ENCODE results near the gene POLR3A. TPM values are rescaled to one million over a fixed set of nuclear protein-coding genes. Genes with fewer than 3 reads are reported as not detected.
"Not testable (repeated sequence)": the region's sequence is repeated elsewhere in the genome, so short reads cannot be mapped to it uniquely, and the experiment has no call there.

POLR3A gene
- total and polyA plus RNA-seq, 10 donors: 2.7 to 18.9 (median 15.0) TPM

DNA sequence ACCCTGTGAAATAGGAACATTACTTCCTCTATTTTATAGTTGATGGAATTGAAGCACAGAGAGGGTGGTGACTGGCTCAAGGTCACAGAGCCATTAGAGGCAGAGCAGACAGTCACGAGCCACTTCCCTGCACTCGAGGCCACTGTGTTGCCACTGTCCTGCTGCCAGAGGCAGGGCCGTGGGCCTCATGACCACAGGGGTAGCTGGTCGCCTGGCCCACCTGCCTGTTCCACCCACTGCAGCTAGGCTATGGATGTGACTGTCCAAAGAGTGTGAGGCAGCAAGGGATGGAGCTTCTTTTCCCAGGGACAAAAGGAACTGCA, 42.5 kb upstream of the POLR3A start:
- Histone ChIP-seq H3K27ac (peak overlapping the region in 1 of 8 donors; percentile 17), H3K27me3 (replicated peaks in 1 of 7) (no peaks in the 10 kb centered on the region), H3K4me1 (peaks cover 0 to 6% (median 0%) of the 10 kb centered on the region in 6 donors), H3K9me3 (peaks cover 0 to 13% (median 0%) of the 10 kb centered on the region in 8 donors), H3K4me3 (no peak overlapping the region), H3K36me3 (no peaks in the 10 kb centered on the region)
- 72 to 81% (median 76%) methylated on average over 3 to 4 of the region's 4 CpGs for WGBS, 5 donors
- DNase-seq: no peak
- TF ChIP-seq POLR2A (IDR thresholded peaks at IDR 0.05): no peak
- no peak for TF ChIP-seq CTCF (IDR thresholded peaks at IDR 0.05 in 8 of 11, conservative IDR thresholded peaks at IDR 0.05 in 3 of 11)
- no peak for TF ChIP-seq POLR2AphosphoS5 (IDR thresholded peaks at IDR 0.05)
- intact Hi-C loops (cut with DNase I; ENCODE audit: low total_unique reads): no loop called here

DNA sequence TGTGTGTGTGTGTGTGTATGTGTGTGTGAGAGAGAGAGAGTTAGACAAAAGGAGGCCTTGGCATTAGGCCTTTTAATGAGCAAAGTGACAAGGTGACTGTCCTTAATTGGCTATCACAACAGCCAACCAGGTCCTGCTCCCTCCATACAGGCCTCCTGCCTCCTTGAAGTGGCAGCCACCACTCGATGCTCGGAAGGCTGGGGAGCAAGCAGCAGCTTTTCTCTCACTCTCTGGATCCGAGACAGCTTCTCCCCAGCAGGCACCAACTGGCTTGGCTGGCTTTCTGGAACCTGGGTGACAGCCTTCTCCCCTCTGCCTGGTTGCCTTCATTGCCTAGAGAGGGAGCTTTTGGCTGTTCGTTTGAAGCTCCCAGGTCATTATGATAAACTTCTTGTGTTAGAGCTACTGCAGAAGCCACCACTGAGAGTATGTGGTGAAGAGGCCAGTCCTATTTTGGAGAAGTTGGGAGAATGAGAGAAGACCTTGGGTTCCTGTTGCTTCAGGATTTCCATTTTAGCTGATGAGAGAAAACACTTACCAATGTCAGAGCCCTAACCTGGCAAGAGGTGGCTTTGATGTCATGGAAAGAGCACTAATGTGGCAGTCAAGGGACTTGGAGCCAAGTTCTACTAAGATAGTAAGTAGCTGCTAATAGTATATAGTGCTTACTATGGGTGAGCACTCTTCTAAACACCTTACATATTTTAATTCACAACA, 42.0 kb upstream of the POLR3A start:
- Histone ChIP-seq H3K9me3 (peaks cover 0 to 12% (median 0%) of the 10 kb centered on the region in 8 donors), H3K27ac (peak overlapping the region in 1 of 8 donors; percentile 17), H3K4me3 (no peak overlapping the region), H3K36me3 (no peaks in the 10 kb centered on the region), H3K4me1 (peaks cover 0 to 6% (median 0%) of the 10 kb centered on the region in 6 donors), H3K27me3 (replicated peaks in 1 of 7) (no peaks in the 10 kb centered on the region)
- TF ChIP-seq POLR2AphosphoS5 (IDR thresholded peaks at IDR 0.05) (no peak), CTCF (IDR thresholded peaks at IDR 0.05 in 8 of 11, conservative IDR thresholded peaks at IDR 0.05 in 3 of 11) (no peak), POLR2A (IDR thresholded peaks at IDR 0.05) (no peak)
- intact Hi-C loops (cut with DNase I; ENCODE audit: low total_unique reads): no loop called here
- no peak for DNase-seq
- 75 to 95% (median 80%) methylated on average over 4 of the region's 4 CpGs for WGBS, 5 donors

- Histone ChIP-seq H3K36me3 (no peaks in the 10 kb centered on the region), H3K27me3 (replicated peaks in 1 of 7) (no peaks in the 10 kb centered on the region), H3K4me3 (no peak overlapping the region), H3K4me1 (peaks cover 0 to 6% (median 0%) of the 10 kb centered on the region in 6 donors), H3K27ac (no peak overlapping the region), H3K9me3 (peaks cover 0 to 7% (median 0%) of the 10 kb centered on the region in 8 donors)
- WGBS, 5 donors: 85 to 98% (median 92%) methylated on average over 5 of the region's 5 CpGs
- intact Hi-C loops (cut with DNase I; ENCODE audit: low total_unique reads): no loop called here
- TF ChIP-seq CTCF (IDR thresholded peaks at IDR 0.05 in 8 of 11, conservative IDR thresholded peaks at IDR 0.05 in 3 of 11) (no peak), POLR2A (IDR thresholded peaks at IDR 0.05) (no peak), POLR2AphosphoS5 (IDR thresholded peaks at IDR 0.05) (no peak)
- no peak for DNase-seq
Measured at GRCh38 chr10:78070726-78071125, 41.4 kb upstream of the POLR3A start.

DNA sequence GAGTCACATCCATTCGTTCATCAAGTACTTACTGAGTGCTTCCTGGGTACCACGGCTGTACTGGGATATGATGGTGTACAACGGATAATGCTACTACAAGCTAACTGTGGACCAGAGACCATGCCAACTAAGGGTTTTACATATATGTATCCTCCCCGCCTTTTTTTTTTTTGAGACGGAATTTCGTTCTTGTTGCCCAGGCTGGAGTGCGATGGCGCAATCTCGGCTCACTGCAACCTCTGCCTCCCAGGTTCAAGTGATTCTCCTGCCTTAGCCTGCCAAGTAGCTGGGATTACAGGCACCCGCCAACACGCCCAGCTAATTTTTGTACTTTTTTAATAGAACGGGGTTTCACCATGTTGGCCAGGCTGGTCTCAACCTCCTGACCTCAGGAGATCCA, 40.7 kb upstream of the POLR3A start:
- H3K4me3 ChIP-seq; intact Hi-C loops (cut with DNase I; ENCODE audit: low total_unique reads); H3K36me3 ChIP-seq; H3K9me3 ChIP-seq; H3K4me1 ChIP-seq; H3K27ac ChIP-seq; H3K27me3 ChIP-seq (replicated peaks in 1 of 7): not testable (repeated sequence)
- WGBS, 5 donors: 92 to 97% (median 94%) methylated on average over 12 of the region's 12 CpGs
- DNase-seq: peak; percentile 51
